Mammary epithelial cell (primary cell): ENCODE data around the gene SCAPER.

Experiments used
- EZH2 ChIP-seq: IDR thresholded peaks from 2 replicates; pipeline ENCODE4 v1.6.1; 2012; ENCODE audit warnings: low read length, inconsistent platforms, borderline replicate concordance
- TF ChIP-seq, protein P1 (sequence below), 2 donors: IDR thresholded peaks in 1 of 2; conservative IDR thresholded peaks in 1 of 2; 2 replicates each; pipeline ENCODE4 v1.5.1; 2011 to 2012; ENCODE audit warnings: inconsistent platforms in 2 of 2, low read length in 2 of 2, mild to moderate bottlenecking in 2 of 2, control low read depth in 1 of 2, low read depth in 1 of 2; ENCODE audit not compliant: insufficient read depth in 1 of 2; ENCODE audit errors: extremely low read depth in 1 of 2

- TF ChIP-seq, protein P1, sequence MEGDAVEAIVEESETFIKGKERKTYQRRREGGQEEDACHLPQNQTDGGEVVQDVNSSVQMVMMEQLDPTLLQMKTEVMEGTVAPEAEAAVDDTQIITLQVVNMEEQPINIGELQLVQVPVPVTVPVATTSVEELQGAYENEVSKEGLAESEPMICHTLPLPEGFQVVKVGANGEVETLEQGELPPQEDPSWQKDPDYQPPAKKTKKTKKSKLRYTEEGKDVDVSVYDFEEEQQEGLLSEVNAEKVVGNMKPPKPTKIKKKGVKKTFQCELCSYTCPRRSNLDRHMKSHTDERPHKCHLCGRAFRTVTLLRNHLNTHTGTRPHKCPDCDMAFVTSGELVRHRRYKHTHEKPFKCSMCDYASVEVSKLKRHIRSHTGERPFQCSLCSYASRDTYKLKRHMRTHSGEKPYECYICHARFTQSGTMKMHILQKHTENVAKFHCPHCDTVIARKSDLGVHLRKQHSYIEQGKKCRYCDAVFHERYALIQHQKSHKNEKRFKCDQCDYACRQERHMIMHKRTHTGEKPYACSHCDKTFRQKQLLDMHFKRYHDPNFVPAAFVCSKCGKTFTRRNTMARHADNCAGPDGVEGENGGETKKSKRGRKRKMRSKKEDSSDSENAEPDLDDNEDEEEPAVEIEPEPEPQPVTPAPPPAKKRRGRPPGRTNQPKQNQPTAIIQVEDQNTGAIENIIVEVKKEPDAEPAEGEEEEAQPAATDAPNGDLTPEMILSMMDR (conservative IDR thresholded peaks at IDR 0.05 in 1 of 2, IDR thresholded peaks at IDR 0.05 in 1 of 2; ENCODE audit: extremely low read depth in 1 of 2, insufficient read depth in 1 of 2, low read depth in 1 of 2, low read length in 2 of 2): no peak
- no peak for TF ChIP-seq EZH2
These were observed 24.0 kb upstream of the SCAPER start for GRCh38 chr15:76929011-76929760.
